GM13977 (cell line): ENCODE data around the gene GPSM1.

Experiments used
- DNase-seq: peaks from one replicate; pipeline ENCODE4 v3.0.0; 2012; ENCODE audit warnings: low spot score
- in situ Hi-C: fragments of 300-500 bp; cut with MboI; formaldehyde crosslinking; loops from one replicate; pipeline ENCODE4 v1.12.0; 2022; ENCODE audit warnings: low sequenced_read_pairs, low pct_unique_long_range_greater_than_20kb, mixed read lengths, inconsistent platforms; ENCODE audit not compliant: unreplicated experiment
- TF ChIP-seq, protein P1 (sequence below): IDR thresholded peaks from 2 replicates; pipeline ENCODE4 v1.5.1; 2012; ENCODE audit warnings: mild to moderate bottlenecking, control low read depth; ENCODE audit not compliant: insufficient read depth; ENCODE audit errors: extremely low read depth, missing control alignments

GPSM1 gene

DNA sequence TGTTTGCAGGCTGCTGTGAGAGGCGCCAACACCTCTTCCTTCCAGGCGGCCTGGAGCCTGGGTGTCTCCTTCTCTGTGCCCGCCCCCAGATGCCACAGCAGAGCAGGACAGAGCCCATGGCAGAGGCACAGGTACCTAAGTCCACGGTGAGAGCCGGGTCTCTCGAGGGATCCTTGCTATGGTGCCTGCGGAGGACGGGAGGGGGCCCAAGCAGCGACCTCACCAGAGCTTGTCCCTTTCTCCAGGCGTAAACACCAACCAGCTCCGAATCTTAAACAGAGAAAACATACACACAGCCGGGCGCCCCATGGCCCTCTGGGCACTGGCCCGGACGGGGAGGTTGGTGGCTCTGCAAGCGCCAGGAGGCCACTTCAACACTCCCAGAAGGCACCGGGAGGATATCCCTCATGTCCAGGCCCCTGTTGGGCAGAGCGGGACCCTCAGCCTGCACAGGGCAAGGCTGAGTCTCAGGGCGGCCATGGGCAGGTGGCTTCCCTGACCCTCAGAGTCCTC, 35.3 kb upstream of the GPSM1 start:
- DNase-seq = no peak
- in situ Hi-C loops = no loop called here
- TF ChIP-seq, protein P1, sequence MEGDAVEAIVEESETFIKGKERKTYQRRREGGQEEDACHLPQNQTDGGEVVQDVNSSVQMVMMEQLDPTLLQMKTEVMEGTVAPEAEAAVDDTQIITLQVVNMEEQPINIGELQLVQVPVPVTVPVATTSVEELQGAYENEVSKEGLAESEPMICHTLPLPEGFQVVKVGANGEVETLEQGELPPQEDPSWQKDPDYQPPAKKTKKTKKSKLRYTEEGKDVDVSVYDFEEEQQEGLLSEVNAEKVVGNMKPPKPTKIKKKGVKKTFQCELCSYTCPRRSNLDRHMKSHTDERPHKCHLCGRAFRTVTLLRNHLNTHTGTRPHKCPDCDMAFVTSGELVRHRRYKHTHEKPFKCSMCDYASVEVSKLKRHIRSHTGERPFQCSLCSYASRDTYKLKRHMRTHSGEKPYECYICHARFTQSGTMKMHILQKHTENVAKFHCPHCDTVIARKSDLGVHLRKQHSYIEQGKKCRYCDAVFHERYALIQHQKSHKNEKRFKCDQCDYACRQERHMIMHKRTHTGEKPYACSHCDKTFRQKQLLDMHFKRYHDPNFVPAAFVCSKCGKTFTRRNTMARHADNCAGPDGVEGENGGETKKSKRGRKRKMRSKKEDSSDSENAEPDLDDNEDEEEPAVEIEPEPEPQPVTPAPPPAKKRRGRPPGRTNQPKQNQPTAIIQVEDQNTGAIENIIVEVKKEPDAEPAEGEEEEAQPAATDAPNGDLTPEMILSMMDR = no peak

DNA sequence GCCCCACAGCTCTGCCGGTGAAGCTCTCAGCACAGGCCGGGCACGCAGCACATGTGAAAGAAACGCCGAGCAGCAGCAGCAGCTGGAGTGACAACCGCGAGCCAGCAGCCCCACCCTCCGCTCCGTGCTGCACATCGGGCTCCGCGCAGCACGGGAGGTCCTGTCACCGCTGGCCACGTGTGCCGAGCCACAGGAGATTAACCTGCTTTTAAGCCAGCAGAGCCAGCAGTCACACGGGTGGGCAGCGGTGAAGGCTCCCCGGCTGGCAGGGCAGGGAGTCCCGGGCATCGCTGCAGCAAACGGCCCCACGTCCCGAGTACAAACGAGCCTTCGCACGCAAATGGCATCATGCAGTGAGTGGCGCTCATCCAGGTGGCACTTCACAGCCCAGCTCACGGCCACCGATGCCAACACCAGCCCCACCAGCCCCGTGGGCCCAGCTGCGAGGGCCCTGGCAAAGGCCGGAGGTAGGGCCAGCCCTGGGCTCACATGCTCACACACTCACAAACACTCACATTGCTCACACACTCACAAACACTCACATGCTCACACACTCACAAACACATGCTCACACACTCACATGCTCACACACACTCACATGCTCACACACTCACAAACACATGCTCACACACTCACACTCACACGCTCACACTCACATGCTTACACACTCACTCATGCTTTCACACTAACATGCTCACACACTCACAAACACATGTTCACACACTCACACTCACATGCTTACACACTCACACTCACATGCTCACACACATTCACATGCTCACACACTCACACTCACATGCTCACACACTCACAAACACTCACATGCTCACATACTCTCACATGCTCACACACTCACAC, 34.5 kb upstream of the GPSM1 start:
- DNase-seq = no peak
- TF ChIP-seq, protein P1 = no peak
- in situ Hi-C loops = no loop called here

DNA sequence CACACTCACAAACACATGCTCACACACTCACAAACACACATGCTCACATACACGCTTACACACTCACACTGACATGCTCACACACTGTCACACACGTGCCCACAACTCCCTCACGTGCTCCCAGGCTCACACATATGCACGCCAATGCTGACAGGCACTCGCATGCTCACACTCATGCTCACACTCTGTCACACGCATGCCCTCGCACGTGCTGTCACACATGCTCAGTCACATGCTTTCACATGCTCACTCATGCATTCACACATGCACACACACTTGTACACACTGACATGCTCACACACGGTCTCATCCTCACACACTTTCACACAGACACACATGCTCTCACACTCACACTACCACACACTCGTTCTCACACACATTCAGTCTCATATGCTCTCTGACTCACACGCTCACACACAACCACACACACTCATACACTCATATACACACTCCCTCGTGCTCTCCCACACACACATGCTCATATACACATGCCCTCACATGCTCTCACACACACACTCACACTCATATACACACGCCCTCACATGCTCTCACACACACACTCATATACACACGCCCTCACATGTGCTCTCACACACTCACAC, 33.8 kb upstream of the GPSM1 start:
- TF ChIP-seq, protein P1 = no peak
- DNase-seq = no peak
- in situ Hi-C loops = no loop called here

DNA sequence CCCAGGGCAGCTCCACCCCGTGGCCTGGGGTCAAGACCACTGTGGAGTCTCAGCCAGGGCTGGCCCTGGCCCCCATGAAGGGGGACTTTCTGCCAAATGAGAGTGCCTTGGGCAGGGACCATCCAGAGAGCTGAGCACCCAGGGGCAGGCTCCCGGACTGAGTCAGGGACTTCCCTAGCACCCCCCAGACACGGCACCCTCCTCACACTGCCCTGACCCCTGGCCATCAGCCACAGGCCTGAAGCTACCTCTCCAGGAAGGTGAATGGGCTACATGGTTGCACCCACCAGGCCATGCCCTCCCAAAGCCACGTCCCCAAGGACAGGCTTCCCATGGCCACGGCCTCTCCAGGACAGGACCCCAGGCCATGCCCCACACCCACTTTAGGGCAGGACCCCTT, 32.9 kb upstream of the GPSM1 start:
- no peak for DNase-seq
- in situ Hi-C loops = no loop called here
- TF ChIP-seq, protein P1 = no peak

DNA sequence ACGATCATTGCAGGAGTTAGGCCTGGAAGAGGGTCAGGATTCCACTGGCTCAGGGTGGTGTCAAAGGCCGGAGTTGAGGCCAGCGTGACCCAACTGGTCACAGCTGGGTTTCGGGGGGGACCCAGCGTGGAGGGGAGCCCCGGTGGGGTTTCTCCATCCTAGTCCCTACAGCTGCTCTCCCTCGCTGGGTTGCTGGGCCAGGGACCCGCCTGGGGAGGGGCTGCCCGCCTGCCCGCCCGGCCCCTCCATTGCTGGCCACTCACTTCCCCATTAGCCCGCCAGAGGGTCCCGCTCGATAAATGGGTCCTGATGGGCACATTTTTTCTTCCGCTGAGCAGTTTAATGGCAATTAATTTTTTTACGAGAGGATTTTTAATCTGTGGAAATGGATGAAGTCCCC, 32.3 kb upstream of the GPSM1 start:
- TF ChIP-seq, protein P1 = no peak
- in situ Hi-C loops = no loop called here

DNA sequence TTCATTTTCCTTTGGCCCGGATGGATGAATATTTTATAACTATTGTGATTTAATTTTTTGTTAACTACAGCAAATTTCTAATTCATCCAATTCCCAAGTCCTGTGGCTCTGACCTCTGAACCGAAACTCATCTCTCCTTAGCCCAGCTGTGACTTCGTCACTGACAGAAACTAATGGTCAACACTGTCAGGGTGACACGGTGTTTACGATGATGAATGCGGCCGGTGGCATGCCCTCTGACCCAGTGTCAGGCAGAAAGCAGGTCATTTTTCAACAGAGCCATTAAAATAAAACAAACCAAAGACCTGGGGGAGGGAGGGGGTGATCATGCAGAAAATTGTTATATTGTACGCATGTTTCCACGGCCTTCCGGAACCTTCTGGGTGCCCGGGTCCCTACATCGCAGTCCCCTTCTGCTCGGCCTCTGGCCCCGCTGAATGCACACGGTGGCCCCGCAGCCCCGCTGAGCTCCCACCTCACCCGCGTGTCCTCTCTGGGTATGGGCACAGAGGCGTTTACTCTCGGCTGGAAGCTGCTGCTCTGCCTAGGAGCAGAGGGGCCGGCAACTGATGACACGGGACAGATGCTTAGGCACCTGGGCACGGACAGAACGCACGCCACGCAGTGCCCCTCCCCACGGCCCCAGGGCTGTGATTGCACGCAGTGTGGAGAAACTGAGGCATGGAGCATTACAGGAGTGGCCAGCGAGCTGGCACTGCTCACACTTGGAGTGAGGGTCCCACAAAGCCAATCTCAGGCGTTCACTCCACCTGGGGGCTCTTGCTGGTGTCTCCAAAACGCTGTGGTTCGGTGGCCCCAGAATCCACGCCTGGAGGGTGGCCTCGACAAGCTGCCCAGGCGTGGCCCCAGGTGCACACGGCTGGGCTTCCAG, 31.6 kb upstream of the GPSM1 start:
- no peak for DNase-seq
- in situ Hi-C loops = no loop called here
- TF ChIP-seq, protein P1 = no peak

More for the DNA sequence above, 32.3 kb upstream of the GPSM1 start:
- no peak for DNase-seq
